NCI-H2029 treated with DMSO at 0.1 percent for 48 hours (cell line): ENCODE data around the gene LRRC4B.

Experiments used
- DNase-seq: peaks from one replicate; lab custom pipeline; 2025; lab: John Stamatoyannopoulos, UW

The LRRC4B gene

DNA sequence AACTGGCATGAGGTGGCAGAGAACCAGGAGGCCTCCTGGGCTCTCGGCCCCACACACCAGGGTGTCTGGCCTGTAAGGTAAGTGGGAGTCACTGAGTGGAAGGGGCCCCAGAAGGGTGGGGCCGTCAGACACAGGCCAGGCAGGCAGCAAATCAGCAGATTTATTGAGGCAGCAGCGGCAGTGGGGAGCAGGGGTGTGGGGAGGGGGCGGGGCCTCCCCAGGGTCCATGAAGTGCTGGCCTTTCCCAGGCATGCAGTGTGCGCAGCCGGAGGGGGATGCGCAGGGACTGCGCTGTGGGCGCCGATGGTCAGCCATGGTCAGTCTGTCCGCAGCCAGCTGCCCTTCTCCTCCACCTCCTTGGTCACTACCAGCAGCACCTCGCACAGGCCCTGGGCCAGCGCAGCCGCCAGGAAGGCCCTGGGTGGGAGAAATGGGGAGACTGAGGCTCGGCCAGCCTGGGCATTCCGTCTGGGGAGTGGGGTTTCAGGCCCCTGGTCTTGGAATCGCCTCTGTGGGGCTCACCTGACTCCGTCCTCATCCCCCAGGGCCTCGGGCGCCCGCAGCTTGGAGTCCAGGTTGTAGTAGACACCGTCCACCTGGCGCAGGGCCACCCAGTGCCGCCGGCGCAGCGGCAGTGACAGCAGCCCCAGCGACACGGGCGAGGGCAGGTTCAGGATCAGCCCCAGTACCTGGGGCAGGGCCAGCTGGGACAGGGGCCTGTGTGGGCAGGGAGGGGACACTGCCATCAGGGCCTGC, 62.2 kb downstream of the LRRC4B start:
- DNase-seq: no peak

DNA sequence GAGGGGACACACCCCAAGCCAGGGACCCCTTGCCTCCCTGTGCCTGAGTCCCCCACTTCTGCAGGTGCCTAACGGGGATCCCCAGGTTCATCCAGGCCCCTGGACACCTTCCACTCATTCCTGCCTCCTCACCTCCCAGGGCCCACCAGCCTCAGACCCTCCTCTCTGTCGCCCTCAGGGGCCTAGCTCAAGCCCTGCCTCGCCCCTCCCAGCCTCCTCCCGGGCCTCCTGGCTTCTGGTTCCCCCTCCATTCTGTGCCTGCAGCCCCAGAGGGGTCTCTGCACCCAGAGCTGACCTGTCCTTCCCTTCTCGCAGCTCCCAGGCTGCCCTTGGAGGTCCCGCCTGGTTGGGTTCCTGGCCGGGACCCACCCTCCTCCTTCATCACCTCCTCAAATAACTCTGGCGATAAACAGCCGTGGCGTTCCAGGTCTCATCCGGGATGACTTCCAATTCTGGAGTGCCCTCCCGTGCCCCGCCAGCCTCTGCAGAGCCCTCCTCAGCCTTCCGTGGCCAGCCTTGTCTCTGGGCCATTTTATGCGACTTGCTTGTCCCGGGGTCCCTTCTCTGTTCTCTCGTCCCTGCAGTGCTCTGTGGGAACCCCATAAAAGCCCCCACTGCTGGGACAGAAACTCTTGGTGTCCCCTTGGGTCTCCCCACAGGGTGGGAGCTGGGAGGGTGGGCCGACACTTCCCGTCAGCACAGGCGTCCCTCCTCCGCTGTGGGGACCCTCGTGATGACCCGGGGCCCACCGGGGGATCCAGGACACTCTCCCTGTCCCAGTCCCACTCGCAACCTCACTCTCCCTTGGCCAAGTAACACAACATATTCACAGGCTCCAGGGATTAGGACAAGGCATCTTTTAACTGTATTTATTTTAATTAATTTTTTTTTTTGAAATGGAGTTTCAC, 66.4 kb downstream of the LRRC4B start:
- DNase-seq: no peak

DNA sequence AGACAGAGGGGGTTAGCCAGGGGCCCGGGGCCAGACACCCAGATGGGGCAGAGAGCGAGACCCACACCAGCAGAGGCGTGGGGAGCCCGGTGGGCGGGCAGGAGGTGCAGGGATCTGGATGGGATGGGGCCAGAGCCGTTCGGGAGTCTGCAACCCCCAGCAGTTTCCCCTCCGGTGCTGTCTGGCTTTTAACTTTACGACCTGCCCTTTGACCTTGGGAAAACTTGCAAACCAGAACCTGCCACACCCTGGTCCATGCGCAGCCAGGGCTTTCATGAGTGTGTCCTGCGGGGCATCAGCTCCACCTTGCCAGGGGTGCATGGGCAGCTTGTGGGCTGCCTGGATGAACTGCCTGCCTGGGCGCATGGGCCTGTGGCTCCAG, 67.1 kb downstream of the LRRC4B start:
- no peak for DNase-seq

DNA sequence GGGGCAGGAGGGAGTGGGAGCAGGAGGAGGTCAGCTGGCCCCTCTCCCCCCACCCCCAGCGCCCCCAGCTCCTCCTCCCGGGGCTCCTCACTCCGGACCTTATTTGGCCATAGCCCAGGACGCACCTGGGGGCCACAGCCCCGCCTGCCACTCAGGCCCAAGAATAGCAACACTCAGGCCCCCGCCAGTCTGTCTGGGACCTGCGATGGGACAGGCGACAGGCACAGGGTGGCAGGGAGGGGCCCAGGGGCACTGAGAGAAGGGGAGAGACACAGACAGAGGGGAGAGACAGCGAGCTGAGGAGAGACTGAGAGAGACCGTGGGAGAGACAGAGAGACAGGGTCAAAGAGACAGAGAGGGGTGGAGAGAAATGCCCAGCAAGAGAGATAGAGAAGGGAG, 67.5 kb downstream of the LRRC4B start:
- no peak for DNase-seq

DNA sequence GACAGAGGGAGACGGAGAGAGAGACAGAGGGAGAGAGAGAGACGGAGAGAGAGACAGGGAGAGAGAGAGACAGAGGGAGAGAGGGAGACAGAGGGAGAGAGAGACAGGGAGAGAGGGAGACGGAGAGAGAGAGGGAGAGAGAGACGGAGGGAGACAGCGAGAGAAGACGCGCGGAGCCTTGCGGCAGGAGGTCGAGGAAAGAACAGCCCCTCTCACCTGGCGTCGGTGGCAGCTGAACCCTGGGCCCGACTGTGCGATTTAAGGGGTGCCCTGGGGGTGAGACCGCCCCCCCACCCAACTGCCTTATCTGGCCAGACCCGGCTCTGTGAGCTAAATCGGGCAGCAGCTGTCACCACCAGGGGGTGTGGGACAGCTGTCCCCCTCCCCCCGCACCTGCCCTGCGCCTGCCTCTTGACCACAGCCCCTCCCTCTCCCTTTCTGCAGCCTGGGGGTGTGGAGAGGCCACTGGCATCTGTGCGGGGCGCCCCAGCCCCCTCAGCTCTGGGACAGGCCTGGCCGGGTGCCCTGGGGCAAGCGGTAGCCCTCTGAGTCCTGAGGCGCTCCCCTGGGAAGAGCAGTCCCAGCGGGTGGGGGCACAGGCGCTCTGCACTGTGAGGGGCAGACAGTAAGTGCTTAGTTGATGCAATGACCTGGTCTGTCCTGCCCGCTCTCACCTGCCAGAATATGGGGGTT, 68.0 kb downstream of the LRRC4B start:
- no peak for DNase-seq

DNA sequence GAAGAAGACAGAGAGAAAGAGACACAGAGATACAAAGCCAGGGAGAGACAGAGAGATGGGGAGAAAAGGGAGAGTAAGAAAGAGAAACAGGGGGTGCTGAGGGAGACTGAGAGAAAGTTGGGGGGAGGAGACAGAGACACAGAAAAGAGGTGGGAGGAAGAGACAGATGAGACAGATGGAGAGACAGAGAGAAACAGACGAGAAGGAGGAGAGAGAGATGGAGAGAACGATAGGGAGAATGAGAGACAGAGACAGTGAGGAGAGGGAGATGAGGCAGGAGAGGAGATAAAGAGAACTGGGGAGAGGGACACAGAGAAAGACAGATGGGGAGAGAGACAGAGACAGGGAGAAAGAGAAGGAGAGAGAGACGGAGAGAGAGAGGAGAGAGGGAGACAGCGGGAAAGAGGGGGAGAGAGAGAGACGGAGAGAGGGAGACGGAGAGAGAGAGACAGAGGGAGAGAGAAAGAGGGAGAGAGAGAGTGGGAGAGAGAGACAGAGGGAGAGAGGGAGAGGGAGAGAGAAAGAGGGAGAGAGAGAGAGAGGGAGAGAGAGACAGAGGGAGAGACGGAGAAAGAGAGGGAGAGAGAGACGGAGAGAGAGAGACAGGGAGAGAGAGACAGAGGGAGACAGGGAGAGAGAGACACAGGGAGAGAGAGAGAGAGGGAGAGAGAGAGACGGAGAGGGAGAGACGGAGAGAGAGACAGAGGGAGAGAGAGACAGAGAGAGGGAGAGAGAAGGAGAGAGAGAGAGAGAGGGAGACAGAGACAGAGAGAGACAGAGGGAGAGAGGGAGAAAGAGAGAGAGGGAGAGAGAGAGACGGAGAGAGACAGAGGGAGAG, 69.8 kb downstream of the LRRC4B start:
- no peak for DNase-seq

DNA sequence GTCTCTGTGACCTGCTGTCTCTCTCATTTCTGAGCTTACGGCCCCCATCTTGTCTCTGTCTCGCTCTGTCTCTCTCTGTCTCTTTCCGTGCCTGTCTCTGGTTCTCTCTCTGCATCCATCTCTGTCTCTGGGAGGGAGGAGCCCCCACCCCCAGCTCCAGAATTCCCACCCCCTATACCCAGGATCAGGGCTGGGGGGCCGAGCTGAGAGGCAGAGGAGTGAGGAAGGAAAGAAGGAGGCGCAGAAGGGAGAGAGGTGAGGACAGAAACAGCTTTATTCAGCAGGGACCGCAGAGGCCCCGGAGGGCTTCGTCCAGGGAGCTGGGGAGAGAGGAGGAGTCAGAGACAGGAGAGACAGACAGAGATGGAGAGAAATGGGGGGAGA, 71.2 kb downstream of the LRRC4B start:
- DNase-seq: no peak

DNA sequence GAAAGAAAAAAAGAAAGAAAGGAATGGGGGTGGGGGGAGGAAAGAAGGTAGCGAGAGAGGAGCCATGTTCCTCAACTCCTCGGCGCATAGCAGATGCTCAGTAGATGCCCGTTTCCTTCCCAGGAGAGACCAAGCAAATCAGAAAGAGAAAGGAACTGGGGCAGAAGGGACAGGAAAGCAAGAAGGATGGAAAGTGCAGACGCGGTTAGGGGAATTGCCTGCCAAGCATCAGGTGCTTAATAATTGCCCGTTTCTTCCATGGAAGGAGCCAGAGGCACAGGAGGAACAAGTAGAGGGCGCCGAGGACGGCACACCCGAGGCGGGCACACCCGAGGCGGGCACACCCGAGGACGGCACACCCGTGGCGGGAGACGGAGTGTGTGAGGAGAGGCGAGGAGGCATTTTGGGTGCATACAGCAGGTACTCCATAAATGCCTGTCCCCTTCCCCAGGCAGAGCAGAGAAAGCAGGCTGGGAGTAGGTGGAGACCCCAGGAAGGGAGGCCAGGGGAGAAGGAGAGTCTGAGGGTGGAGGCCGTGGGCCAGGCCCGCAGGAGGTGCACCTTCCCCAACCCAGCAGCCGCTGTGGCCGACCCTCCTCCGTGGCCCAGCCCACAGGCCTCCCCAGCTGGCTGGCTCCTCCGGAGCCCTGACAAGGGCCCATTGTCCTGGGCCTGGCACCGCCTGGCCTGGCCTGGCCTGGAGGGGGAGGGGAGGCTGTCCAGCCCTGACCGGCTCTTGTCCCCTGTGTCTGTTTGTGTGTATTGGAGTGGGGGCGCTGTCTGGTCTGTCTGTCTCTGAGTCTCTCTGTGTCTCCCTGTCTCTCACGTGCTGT, 71.8 kb downstream of the LRRC4B start:
- DNase-seq: no peak

DNA sequence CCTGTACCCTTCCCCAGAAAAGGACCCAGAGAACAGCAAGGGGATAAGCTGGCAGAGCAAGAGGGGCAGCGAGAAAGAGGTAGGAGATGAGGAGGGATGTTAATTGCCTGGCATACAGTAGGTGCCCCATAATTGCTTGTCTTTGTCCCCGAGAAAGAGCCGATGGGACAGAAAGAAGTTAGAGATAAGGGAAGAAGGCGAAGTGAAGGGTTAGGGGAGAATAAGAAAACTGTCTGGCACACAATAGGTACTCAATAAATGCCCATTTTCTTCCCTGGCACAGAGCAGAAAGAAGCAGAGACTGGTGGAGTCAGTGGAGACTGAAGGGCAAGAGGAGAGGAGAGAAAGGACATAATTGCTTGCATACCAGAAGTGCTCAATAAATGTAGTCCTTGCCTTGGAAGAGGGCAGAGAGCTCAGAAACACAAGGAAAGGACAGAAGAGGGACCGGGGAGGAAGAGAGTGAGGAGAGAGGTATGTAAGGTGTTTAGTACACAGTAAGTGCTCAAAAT, 73.2 kb downstream of the LRRC4B start:
- no peak for DNase-seq

DNA sequence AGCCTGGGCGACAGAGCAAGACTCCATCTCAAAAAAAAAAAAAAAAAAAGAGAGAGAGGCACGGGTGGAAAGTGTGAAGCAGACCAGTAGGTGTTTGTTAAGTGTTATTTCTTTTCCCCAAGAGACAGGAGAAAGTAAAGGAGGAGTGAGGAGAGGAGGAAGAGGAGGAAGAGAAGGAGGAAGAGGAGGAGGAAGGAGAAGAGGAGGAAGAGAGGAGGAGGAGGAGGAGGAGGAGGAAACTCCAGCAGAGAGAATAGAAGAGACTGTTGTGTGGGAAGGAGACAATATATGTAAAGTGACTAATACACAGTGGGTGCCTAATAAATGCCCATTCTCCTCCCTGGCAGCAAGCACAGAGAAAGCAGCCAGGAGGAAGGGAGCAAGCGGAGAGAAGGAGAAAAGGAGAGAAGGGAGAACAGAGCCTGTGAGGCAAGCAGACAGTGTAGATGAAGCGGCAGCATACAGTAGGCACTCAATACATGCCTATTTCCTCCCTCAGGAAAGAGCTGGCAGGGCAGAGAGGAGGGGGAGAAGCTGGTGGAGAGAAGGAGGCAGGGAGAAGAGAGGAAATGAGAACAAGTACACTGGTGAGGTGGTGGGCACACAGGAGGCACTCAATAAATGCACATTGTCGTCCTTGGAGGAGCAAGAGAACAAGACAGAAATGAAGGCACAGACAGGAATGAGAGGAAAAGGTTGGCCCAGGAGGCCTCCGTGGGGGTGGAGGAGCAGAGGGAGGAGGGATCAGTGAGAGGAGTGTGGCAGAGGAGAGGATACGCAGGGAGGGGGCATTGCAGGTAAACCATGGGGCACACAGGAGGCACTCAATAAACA, 73.8 kb downstream of the LRRC4B start:
- no peak for DNase-seq

DNA sequence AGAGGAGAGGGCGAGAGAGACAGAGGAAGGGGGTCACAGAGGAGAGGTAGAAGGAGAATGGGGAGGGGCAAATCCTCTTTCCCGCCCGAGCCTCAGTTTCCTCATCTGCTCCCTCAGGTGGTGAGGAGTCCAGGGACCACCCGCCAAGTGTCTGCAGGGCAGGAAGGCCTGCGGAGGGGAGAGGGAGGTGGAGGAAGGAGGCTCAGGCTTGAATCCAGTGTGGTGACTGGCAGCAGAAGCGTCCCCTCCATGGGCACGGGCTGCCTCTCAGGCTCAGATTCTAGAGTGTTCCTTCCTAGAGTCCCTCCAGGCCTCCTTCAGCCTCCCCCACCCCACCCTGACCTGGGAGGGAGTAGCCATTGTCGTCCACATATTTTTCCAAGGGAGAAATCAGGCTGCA, 75.1 kb downstream of the LRRC4B start:
- no peak for DNase-seq

DNA sequence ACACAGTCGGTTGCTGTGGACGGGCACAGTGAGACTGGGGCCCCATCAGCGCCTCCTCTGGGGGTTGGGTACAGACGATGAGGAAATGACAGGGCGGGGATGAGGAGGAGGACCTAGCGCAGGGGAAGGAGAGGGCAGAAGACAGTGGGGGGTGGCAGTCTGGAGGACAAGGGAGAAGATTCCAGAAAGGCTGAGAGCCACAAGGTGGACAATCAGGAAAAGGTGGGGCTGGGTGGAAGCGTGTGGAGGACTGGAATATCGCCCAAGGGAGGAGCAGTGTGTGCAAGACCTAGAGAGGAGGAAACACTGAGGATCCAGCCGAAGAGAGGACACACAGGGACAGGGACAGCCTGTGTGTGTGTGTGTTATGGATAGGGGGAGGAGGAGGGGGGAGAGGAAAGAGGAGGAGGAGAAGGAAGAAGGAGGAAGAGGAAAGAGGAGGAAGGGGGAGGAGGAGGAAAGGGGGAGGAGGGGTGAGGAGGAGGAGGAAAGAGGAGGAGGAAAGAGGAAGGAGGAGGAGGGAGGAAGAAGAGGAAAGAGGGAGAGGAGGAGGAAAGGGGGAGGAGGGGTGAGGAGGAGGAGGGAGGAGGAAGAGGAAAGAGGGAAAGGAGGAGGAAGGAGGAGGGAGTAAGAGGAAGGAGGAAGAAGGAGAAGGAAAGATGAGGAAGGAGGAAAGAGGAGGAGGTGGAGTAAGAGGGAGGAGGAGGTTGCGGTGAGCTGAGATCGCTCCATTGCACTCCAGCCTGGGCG, 75.8 kb downstream of the LRRC4B start:
- no peak for DNase-seq

DNA sequence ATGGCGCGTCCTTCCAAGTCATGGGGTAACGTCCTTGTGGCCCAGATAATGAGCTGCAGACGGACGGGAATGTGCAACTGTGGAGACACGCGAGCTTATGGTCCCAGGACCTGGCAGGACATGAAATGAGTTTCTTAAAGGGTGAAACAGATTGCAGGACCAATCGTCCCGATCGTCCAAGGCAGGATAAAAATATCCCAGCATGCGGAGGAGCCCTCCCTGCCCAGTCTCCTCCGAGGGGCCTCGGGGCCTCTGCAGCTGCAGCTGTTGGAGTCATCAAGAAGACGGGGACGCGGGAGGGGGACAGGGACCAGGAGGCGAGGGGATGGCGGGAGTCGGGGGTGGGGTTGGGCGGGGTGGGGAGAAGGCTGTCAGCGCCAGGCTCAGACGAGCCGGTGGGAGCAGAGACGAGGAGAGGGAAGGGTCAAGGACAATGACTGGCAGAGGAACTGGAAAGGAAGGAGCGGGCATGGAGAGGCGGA, 77.2 kb downstream of the LRRC4B start:
- DNase-seq: no peak

DNA sequence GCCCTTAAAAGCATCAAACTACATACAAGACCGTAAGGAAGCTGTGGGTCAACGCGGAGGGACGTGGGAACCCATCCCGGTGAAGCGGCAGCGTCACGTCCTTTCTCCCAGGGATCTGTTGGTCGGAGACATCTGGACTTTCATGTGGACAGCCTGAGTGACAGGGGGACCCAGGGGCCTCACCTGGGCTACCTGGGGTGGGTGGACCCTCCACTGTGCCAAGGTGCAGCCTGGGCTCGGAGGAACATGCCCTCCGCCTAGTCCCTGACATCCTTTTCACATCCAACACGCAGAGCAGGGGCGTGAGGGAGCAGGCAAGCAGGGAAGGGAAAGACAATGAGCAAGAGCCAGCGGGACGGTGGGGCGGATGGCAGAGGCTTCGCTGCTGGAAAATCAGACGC, 77.8 kb downstream of the LRRC4B start:
- DNase-seq: no peak

DNA sequence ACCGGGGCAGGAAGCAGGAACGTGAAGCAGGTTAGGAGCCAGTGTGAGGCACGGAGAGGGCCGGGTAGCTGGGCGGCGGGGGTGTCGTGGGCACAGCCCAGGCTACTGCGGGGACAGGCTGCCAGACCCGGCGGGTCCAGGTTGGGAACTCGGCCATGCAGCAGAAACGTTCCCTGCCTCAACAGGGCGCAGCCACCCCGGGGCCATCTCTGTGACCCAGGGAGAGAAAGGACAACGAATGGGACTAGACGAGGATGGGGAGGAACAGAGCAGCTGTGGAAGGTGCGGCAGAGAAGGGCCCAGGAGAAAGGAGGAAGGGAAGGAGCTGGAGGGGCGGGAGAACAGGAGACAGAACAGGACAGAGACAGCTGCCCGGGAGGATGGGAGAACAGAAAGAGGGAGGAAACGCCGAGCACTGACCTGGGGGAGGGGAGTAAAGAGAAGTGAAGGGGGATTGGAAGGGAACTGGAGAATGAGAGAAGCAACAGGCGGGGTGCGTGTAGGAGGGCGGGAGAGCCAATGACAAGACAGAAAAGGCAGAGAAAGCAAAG, 78.7 kb downstream of the LRRC4B start:
- no peak for DNase-seq

DNA sequence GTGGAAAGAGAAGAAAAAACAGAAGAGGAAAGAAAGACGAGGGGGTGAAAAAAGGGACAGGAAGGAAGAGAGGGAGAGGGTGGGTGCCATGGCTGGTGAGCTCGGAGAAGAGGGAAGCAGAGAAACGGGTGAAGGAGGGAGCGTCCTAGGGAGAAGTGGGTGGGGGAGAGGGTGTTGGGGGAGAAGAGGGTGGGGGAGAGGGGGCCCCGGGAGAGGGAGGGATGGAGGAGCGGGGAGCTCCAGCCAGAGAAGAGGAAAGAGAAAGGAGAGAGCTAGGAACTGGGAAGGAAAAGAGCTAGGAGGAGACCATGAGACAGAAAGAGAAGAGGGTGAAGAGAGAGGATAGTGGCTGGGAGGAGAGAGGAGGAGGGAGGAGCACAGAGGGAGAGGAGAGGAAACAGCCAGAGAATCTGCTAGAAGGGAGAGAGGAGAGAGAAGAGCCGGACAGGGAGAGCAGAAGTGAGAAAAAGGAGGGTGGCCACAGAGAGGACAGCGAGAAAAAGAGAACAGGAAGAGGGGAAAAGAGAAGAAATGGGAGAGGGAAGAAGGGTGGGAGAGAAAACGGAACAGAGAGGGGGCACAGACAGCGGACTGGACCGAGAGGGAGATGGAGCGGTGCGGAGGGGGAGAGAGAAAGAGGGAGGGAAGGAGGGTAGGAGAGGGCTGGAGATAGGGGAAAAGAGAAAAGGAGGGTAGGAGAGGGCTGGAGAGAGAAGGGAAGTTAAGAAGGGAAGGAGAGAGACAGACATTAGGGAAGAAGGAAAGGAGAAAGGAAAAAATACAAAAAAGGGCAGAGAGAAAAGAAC, 79.6 kb downstream of the LRRC4B start:
- no peak for DNase-seq

DNA sequence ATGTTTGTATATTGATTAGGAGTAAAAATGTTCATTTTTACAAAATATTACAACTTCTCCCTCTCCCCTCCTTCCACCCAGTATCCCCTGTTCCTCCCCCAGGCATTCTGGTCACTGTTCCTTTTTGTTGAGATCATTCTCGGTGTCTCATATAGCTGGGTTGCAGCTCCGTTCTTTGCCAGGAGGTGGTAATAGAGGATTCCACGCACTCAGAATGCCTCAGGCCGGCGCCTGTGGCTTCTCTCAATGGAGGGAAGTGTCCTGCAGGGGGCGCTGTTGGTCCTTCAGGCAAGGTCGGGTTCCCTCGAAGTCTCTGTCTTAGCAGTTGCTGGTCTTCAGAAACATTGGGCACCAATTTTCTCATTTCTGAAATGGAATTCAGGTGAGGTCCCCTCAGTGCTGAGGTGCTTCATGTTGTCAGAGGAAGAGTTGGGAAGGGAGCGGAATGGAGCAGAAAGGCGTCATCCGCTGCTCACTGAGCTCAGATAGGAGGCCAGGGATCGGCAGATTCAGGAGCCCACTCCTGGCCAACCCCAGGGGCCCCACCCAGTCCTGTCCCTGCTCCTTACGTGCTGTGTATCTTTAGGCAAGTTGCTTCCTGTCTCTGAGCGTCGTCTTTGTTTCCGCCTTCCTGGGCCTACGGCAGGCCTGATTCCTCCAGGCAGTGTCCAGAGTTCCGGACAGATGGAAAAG, 81.3 kb downstream of the LRRC4B start:
- DNase-seq: no peak
